Measurements from ENCODE around the gene NT5C1B. TPM values are rescaled to one million over a fixed set of nuclear protein-coding genes. Genes with fewer than 3 reads are reported as not detected.

Gene NT5C1B
- polyA plus RNA-seq, 1 donor from 2014 or later = not detected

DNA sequence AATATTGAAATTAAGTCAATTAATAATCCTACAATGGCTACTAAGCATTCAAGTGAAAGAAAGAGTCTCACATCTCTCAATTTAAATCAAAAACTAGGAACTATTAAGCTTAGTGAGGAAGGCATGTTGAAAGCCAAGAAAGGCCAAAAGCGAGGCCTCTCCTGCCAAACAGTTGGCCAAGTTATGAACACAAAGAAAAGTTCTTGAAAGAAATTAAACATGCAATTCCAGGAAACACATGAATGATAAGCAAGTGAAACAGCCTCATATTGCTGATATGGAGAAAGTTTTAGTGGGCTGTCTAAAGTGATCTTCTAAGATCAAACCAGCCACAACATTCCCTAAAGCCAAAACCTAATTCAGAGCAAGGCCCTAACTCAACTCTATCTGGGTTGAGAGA is 40.7 kb downstream of the NT5C1B start:
- Histone ChIP-seq H3K36me3 (ENCODE audit: insufficient read depth, low read length) (no peaks in the 10 kb centered on the region), H3K79me2 (replicated peaks; ENCODE audit: insufficient read depth, low read length) (no peaks in the 10 kb centered on the region), H3K4me2 (ENCODE audit: low read length) (no peak overlapping the region), H3F3A (ENCODE audit: insufficient read depth, low read length, poor library complexity, severe bottlenecking) (no peaks in the 10 kb centered on the region), H3K9me3 (ENCODE audit: low read length) (no peaks in the 10 kb centered on the region), H3K27ac (ENCODE audit: low read length) (no peak overlapping the region), H3K9ac (ENCODE audit: low read length) (no peak overlapping the region), H2AFZ (ENCODE audit: low read depth, low read length) (no peak overlapping the region), H3K4me3 (ENCODE audit: low read length) (no peak overlapping the region), H4K20me1 (ENCODE audit: insufficient read depth) (no peaks in the 10 kb centered on the region), H3K9me2 (ENCODE audit: insufficient read depth, low read length) (no peaks in the 10 kb centered on the region), H3K27me3 (ENCODE audit: insufficient read depth, low read depth, low read length) (no peaks in the 10 kb centered on the region)
- TF ChIP-seq, protein P1, sequence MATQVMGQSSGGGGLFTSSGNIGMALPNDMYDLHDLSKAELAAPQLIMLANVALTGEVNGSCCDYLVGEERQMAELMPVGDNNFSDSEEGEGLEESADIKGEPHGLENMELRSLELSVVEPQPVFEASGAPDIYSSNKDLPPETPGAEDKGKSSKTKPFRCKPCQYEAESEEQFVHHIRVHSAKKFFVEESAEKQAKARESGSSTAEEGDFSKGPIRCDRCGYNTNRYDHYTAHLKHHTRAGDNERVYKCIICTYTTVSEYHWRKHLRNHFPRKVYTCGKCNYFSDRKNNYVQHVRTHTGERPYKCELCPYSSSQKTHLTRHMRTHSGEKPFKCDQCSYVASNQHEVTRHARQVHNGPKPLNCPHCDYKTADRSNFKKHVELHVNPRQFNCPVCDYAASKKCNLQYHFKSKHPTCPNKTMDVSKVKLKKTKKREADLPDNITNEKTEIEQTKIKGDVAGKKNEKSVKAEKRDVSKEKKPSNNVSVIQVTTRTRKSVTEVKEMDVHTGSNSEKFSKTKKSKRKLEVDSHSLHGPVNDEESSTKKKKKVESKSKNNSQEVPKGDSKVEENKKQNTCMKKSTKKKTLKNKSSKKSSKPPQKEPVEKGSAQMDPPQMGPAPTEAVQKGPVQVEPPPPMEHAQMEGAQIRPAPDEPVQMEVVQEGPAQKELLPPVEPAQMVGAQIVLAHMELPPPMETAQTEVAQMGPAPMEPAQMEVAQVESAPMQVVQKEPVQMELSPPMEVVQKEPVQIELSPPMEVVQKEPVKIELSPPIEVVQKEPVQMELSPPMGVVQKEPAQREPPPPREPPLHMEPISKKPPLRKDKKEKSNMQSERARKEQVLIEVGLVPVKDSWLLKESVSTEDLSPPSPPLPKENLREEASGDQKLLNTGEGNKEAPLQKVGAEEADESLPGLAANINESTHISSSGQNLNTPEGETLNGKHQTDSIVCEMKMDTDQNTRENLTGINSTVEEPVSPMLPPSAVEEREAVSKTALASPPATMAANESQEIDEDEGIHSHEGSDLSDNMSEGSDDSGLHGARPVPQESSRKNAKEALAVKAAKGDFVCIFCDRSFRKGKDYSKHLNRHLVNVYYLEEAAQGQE (IDR thresholded peaks at IDR 0.05; ENCODE audit: borderline replicate concordance) = no peak
- TF ChIP-seq SMC3 (conservative IDR thresholded peaks at IDR 0.05; ENCODE audit: poor library complexity) = no peak

DNA sequence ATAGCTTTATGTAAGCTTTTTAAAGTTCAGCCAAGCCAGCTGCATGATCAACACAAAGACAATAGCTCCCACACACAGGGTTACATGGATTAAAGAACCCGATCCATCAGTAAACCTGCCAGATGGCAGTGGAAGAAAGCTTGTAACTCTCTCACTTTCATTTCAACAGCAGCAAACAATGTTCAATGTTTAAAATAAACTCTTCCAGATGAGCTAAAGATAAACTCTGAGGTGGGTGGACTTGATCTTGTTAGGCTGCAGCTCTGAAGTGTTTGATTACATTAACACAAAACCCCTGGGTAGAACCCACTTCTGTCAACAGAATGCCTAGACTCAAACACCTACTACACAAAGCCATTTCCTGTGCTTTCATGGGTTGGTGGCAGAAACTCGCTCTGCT is 42.8 kb downstream of the NT5C1B start:
- no peaks in the 10 kb centered on the region for H4K20me1 ChIP-seq (ENCODE audit: insufficient read depth)
- no peaks in the 10 kb centered on the region for H3K9me2 ChIP-seq (ENCODE audit: insufficient read depth, low read length)
- no peaks in the 10 kb centered on the region for H3K36me3 ChIP-seq (ENCODE audit: insufficient read depth, low read length)
- H3K27me3 ChIP-seq (ENCODE audit: insufficient read depth, low read depth, low read length) = no peaks in the 10 kb centered on the region
- no peak overlapping the region for H3K4me3 ChIP-seq (ENCODE audit: low read length)
- no peaks in the 10 kb centered on the region for H3K9me3 ChIP-seq (ENCODE audit: low read length)
- no peaks in the 10 kb centered on the region for H3K79me2 ChIP-seq (replicated peaks; ENCODE audit: insufficient read depth, low read length)
- H3F3A ChIP-seq (ENCODE audit: insufficient read depth, low read length, poor library complexity, severe bottlenecking) = no peaks in the 10 kb centered on the region
- H3K9ac ChIP-seq (ENCODE audit: low read length) = no peak overlapping the region
- no peak overlapping the region for H2AFZ ChIP-seq (ENCODE audit: low read depth, low read length)
- H3K4me2 ChIP-seq (ENCODE audit: low read length) = no peak overlapping the region
- TF ChIP-seq TAF1 (IDR thresholded peaks at IDR 0.05; ENCODE audit: low read depth) (no peak), MXI1 (conservative IDR thresholded peaks at IDR 0.05; ENCODE audit: poor library complexity, severe bottlenecking) (no peak), SMC3 (conservative IDR thresholded peaks at IDR 0.05; ENCODE audit: poor library complexity) (no peak), RAD21 (conservative IDR thresholded peaks at IDR 0.05) (no peak), POLR2AphosphoS5 (IDR thresholded peaks at IDR 0.05) (no peak), EZH2 (IDR thresholded peaks at IDR 0.05; ENCODE audit: borderline replicate concordance, insufficient read depth, low read length, poor library complexity, severe bottlenecking) (no peak), EP300 (conservative IDR thresholded peaks at IDR 0.05; ENCODE audit: poor library complexity, severe bottlenecking) (no peak)
- TF ChIP-seq, protein P1 (IDR thresholded peaks at IDR 0.05; ENCODE audit: borderline replicate concordance) = no peak
- TF ChIP-seq, protein P2, sequence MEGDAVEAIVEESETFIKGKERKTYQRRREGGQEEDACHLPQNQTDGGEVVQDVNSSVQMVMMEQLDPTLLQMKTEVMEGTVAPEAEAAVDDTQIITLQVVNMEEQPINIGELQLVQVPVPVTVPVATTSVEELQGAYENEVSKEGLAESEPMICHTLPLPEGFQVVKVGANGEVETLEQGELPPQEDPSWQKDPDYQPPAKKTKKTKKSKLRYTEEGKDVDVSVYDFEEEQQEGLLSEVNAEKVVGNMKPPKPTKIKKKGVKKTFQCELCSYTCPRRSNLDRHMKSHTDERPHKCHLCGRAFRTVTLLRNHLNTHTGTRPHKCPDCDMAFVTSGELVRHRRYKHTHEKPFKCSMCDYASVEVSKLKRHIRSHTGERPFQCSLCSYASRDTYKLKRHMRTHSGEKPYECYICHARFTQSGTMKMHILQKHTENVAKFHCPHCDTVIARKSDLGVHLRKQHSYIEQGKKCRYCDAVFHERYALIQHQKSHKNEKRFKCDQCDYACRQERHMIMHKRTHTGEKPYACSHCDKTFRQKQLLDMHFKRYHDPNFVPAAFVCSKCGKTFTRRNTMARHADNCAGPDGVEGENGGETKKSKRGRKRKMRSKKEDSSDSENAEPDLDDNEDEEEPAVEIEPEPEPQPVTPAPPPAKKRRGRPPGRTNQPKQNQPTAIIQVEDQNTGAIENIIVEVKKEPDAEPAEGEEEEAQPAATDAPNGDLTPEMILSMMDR (IDR thresholded peaks at IDR 0.05; ENCODE audit: poor library complexity, severe bottlenecking) = no peak
- no peak overlapping the region for H3K27ac ChIP-seq (ENCODE audit: low read length)

Measured in neural cell (in vitro differentiated cells).